ENCODE measurements around the gene CRIP3. TPM values are rescaled to one million over a fixed set of nuclear protein-coding genes. Genes with fewer than 3 reads are reported as not detected.

The CRIP3 gene
- total RNA-seq, 1 donor from 2014 or later, result 3.4 TPM

- Mint-ChIP-seq H3K4me1 (no peaks in the 10 kb centered on the region), H3K9me3 (no peaks in the 10 kb centered on the region), H3K27ac (no peak overlapping the region), H3K36me3 (no peaks in the 10 kb centered on the region), H3K27me3 (ENCODE audit: low read depth) (peaks cover 13% of the 10 kb centered on the region), H3K4me3 (no peak overlapping the region)
- DNase-seq (ENCODE audit: low spot score in 2 of 2, unreplicated experiment in 2 of 2), result no peak
- no peak for TF ChIP-seq CTCF (IDR thresholded peaks at IDR 0.05; ENCODE audit: unreplicated experiment)
Observed at GRCh38 chr6:43299338-43300293, 9.0 kb downstream of the CRIP3 start.

- H3K4me3 Mint-ChIP-seq, result no peak overlapping the region
- H3K9me3 Mint-ChIP-seq, result no peaks in the 10 kb centered on the region
- H3K27me3 Mint-ChIP-seq (ENCODE audit: low read depth), result peaks cover 13% of the 10 kb centered on the region
- no peaks in the 10 kb centered on the region for H3K4me1 Mint-ChIP-seq
- H3K36me3 Mint-ChIP-seq, result no peaks in the 10 kb centered on the region
- DNase-seq (ENCODE audit: low spot score in 2 of 2, unreplicated experiment in 2 of 2), result no peak
- H3K27ac Mint-ChIP-seq, result no peak overlapping the region
- TF ChIP-seq CTCF (IDR thresholded peaks at IDR 0.05; ENCODE audit: unreplicated experiment), result no peak
Observed at GRCh38 chr6:43298565-43299337, 9.9 kb downstream of the CRIP3 start.

- Mint-ChIP-seq H3K4me1 (no peaks in the 10 kb centered on the region), H3K4me3 (no peak within 1 kb of the TSS), H3K27ac (no peak within 1 kb of the TSS), H3K36me3 (no peaks in the 10 kb centered on the region), H3K9me3 (no peaks in the 10 kb centered on the region), H3K27me3 (ENCODE audit: low read depth) (peaks cover 13% of the 10 kb centered on the region)
- no peak for DNase-seq (ENCODE audit: low spot score in 2 of 2, unreplicated experiment in 2 of 2)
- no peak for TF ChIP-seq CTCF (IDR thresholded peaks at IDR 0.05; ENCODE audit: unreplicated experiment)
Observed at GRCh38 chr6:43297644-43298564, 10.7 kb downstream of the CRIP3 start, which contains the start of gene SLC22A7. Gene SLC22A7 (plus strand): TSS chr6:43298260. CDS start chr6:43298359, 99 bp downstream.

- H3K27ac Mint-ChIP-seq, result no peak overlapping the region
- no peaks in the 10 kb centered on the region for H3K9me3 Mint-ChIP-seq
- no peaks in the 10 kb centered on the region for H3K36me3 Mint-ChIP-seq
- DNase-seq (ENCODE audit: low spot score in 2 of 2, unreplicated experiment in 2 of 2), result no peak
- TF ChIP-seq CTCF (IDR thresholded peaks at IDR 0.05; ENCODE audit: unreplicated experiment), result no peak
- H3K4me3 Mint-ChIP-seq, result no peak overlapping the region
- H3K27me3 Mint-ChIP-seq (ENCODE audit: low read depth), result peaks cover 13% of the 10 kb centered on the region
- H3K4me1 Mint-ChIP-seq, result no peaks in the 10 kb centered on the region
Observed at GRCh38 chr6:43296780-43297497, 11.7 kb downstream of the CRIP3 start.
